AG04450 (cell line): ENCODE data around the gene UNC79. TPM values are rescaled to one million over a fixed set of nuclear protein-coding genes. Genes with fewer than 3 reads are reported as not detected.
"Not testable (repeated sequence)": the region's sequence is repeated elsewhere in the genome, so short reads cannot be mapped to it uniquely, and the experiment has no call there.

Experiments used
- CTCF ChIA-PET: fragments of 300-600, 350-600 bp; formaldehyde crosslinking; extraction: SDS; loops from one replicate; lab custom pipeline; 2022; ENCODE audit warnings: antibody characterized with exemption, inconsistent platforms; lab: Charles Lee
- POLR2A ChIA-PET: fragments of 350-600 bp; formaldehyde crosslinking; extraction: SDS; loops from one replicate; lab custom pipeline; 2021; ENCODE audit warnings: antibody characterized with exemption, inconsistent platforms; lab: Yijun Ruan, JAX
- DNase-seq: peaks from one replicate; pipeline ENCODE4 v3.0.0-alpha.2; 2011; ENCODE audit warnings: low read depth, low spot score
- H3K27ac ChIP-seq: one replicate; pipeline ENCODE4 v1.5.1; 2012; ENCODE audit warnings: low read depth, low read length, control low read depth
- H3K27me3 ChIP-seq: one replicate; pipeline ENCODE4 v1.6.0; 2012; ENCODE audit warnings: low read length; ENCODE audit not compliant: control insufficient read depth, insufficient read depth
- H3K4me3 ChIP-seq: 2 replicates; pipeline ENCODE4 v1.5.1; 2011; ENCODE audit warnings: mild to moderate bottlenecking, low read depth, low read length, control low read depth
- H3K9me3 ChIP-seq: 2 replicates; pipeline ENCODE4 v1.5.1; 2012; ENCODE audit warnings: low read length; ENCODE audit not compliant: control insufficient read depth, insufficient read depth
- polyA plus RNA-seq: library from polyadenylated mRNA; depleted of rRNA; stranded (reverse); fragments of >200 nt; gene quantifications from 2 replicates; pipeline ENCODE4 v1.2.3, GENCODE V29; 2011
- TF ChIP-seq, protein P1 (sequence below): IDR thresholded peaks from 2 replicates; pipeline ENCODE4 v1.5.1; 2011; ENCODE audit warnings: low read depth, low read length, control low read depth, inconsistent platforms

Gene UNC79
- polyA plus RNA-seq, 1 experiment = 0.02 TPM

DNA sequence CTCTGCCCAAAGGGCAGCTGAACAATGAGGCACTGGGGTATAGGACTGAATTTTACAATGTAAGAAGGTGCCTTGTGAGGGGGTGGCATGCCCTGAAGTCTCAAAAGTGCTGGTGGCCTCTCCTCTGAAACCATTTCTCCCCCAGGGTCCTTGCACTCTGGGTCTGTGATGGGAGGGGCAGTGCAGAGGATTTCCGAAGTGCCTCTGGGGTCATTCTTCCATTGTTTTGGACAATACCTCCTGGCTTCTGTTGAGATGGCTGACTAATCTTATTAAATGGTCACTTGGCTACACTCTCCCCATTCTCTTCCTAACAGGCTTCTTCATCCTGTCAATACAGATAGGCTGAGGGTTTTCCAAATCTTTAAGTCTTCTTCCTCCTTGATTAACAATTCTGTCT lies 59.3 kb downstream of the UNC79 start:
- TF ChIP-seq, protein P1, sequence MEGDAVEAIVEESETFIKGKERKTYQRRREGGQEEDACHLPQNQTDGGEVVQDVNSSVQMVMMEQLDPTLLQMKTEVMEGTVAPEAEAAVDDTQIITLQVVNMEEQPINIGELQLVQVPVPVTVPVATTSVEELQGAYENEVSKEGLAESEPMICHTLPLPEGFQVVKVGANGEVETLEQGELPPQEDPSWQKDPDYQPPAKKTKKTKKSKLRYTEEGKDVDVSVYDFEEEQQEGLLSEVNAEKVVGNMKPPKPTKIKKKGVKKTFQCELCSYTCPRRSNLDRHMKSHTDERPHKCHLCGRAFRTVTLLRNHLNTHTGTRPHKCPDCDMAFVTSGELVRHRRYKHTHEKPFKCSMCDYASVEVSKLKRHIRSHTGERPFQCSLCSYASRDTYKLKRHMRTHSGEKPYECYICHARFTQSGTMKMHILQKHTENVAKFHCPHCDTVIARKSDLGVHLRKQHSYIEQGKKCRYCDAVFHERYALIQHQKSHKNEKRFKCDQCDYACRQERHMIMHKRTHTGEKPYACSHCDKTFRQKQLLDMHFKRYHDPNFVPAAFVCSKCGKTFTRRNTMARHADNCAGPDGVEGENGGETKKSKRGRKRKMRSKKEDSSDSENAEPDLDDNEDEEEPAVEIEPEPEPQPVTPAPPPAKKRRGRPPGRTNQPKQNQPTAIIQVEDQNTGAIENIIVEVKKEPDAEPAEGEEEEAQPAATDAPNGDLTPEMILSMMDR = no peak
- H3K27ac ChIP-seq = no peak overlapping the region
- POLR2A ChIA-PET = no interaction called here
- DNase-seq = no peak
- H3K4me3 ChIP-seq = no peak overlapping the region
- no peaks in the 10 kb centered on the region for H3K27me3 ChIP-seq
- CTCF ChIA-PET = no interaction called here
- H3K9me3 ChIP-seq = peaks cover 4% of the 10 kb centered on the region; the same call in 1 of the 2 replicates

GRCh38 chr14:93493054-93493453 lies 62.3 kb downstream of the UNC79 start:
- no peak overlapping the region for H3K4me3 ChIP-seq
- H3K9me3 ChIP-seq = peaks cover 4% of the 10 kb centered on the region; the same call in 1 of the 2 replicates
- no peaks in the 10 kb centered on the region for H3K27me3 ChIP-seq
- ChIA-PET CTCF (no interaction called here), POLR2A (no interaction called here)
- TF ChIP-seq, protein P1 = no peak
- DNase-seq = no peak
- H3K27ac ChIP-seq = no peak overlapping the region

DNA sequence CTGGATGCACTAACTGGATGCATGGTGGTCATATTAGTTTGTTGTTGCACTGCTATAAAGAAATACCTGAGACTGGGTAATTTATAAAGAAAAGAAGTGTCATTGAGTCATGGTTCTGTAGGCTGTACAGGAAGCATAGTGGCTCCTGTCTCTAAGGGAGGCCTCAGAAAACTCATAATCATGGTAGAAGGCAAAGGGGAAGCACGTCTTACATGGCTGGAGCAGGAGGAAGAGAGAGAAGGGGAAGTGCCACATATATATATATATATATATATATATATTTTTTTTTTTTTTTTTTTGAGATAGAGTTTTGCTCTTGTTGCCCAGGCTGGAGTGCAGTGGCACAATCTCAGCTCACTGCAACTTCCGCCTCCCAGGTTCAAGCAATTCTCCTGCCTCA lies 62.9 kb downstream of the UNC79 start:
- CTCF ChIA-PET, H3K9me3 ChIP-seq, H3K4me3 ChIP-seq, H3K27me3 ChIP-seq, DNase-seq, POLR2A ChIA-PET, H3K27ac ChIP-seq: not testable (repeated sequence)

- POLR2A ChIA-PET = no interaction called here
Observed at GRCh38 chr14:93496856-93497741, 66.4 kb downstream of the UNC79 start.

GRCh38 chr14:93510056-93510455 lies 79.3 kb downstream of the UNC79 start:
- no peak overlapping the region for H3K27ac ChIP-seq
- no peaks in the 10 kb centered on the region for H3K27me3 ChIP-seq
- DNase-seq = no peak
- H3K9me3 ChIP-seq = no peaks in the 10 kb centered on the region
- no peak overlapping the region for H3K4me3 ChIP-seq
- TF ChIP-seq, protein P1 = no peak
- ChIA-PET CTCF (no interaction called here), POLR2A (no interaction called here)

More at GRCh38 chr14:93496856-93497741, 66.4 kb downstream of the UNC79 start:
- Histone ChIP-seq H3K27ac (no peak overlapping the region), H3K27me3 (no peaks in the 10 kb centered on the region), H3K4me3 (no peak overlapping the region), H3K9me3 (no peaks in the 10 kb centered on the region; the same call in none of the 2 replicates)
- no peak for DNase-seq
- TF ChIP-seq, protein P1 = no peak
- CTCF ChIA-PET = no interaction called here
